NCI-H526 treated with DMSO at 0.1 percent for 48 hours (cell line): Measurements from ENCODE around the gene PABPC1L.
A peak's percentile ranks its signal among the peaks of the same experiment; 100 is the strongest.

Experiments
- DNase-seq: peaks from one replicate; lab custom pipeline; 2025; lab: John Stamatoyannopoulos, UW

Gene PABPC1L

DNA sequence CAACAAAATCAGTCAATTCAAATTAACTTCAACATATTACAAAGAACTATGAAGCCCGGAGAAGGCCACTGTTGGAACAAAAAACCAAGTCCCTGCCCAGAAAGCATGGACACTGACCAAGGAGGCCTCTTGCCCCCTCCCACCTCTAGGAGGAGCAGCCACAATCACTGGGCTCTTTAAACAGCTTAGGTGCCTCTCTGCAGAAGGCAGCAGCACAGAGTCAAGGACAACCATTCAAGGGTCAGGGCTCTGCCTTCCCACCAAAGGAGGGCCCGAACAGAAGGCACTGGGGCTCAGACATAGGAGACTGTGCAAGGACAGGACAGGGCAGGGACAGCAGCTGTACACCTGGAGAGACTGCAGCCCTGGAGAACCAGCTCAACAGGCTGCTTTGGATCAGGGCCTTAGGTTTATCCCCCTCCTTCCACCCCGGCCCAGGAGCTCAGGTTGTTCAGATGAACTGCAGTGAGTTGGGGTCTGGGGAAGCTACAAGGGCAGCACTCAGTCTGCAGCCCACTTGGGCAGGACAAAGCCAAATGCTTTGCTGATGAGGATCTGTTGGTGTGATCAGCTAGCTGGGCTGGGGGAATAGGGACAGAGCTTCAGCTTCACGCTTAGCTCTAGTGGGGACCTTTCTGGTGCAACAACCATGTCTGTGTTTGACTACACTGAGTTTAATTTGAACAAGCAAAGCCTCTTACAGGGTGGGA, 32.6 kb downstream of the PABPC1L start:
- DNase-seq: no peak

DNA sequence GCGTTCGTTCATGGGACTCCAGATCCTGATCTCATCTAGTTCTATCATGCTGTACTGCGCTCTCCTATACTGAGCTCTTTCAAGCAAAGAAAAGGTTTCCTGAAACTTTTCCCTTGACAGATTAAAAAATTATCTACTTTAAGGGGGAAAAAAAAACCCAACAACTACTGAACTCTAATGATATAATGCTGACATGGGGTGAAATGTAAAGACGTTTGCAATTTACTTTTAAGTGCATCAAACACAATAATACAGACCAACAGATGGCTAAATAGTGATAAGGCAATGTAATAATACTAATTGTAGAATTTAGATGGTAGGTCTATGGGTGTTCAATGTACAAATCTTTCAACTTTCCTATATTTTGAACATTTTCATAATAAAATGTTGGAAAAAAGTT, 34.0 kb downstream of the PABPC1L start:
- no peak for DNase-seq

DNA sequence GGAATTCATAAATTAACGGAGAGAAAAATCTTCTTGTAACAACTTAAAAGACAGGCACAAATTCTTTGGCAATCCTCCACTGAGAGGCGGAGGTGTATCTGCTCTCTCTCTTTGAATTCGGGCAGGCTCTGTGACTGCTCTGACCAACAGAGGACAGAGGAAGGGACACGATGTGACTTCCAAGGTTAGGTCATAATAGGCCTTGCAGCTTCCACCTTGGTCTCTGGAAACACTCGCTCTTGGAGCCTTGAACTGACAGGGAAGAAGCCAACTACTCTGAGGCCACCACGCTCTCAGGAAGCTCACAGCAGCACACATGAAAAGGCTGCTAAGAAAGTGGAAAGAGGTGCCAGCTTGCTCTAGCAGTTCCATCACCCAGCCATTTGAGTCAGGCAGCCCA, 35.4 kb downstream of the PABPC1L start:
- DNase-seq: no peak

DNA sequence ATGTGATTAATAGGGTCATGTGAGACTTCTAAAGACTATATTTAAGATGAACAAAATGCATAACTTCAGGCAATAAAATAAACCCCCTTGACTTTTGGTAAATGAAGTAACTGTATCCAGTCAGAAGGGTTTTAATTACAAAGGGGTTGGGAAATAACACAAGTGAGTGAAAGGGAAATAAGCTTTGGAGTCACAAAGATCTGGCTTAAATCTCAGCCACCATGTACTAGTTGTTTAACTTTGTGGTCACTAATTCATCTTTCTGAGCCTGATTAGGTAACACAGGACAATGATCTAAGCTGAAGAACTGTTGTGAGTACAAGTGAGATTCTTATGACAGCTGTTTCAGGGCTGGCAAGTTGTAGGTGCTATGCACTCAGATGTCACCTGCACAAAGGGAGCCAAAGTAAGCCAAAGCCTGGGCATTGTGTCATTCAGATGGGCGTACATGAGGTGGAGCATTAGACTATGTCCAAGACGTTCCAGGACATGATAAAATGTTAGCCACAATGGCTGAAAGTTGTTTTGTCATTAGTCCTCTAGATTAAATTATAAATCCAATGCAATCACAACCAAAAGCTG, 36.5 kb downstream of the PABPC1L start:
- DNase-seq: no peak

DNA sequence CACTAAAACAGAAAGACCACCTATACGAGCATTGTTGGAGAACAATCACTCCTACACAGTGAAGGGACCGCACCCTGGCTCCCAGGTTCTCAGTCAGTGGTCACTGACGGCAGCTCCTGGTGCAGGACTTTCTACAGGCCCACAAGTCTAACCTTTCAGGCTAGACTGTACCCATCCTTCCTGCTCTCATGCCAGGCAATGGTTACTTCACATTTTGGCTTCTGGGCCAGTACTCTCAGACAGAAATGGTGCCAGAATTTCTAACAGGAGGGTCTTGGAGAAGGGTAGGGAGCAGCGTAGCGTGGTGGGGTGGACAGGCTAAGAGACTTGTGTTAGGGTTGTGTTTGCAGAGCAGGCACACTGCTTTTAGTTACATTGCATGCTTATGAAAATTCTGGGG, 38.2 kb downstream of the PABPC1L start:
- DNase-seq: no peak

DNA sequence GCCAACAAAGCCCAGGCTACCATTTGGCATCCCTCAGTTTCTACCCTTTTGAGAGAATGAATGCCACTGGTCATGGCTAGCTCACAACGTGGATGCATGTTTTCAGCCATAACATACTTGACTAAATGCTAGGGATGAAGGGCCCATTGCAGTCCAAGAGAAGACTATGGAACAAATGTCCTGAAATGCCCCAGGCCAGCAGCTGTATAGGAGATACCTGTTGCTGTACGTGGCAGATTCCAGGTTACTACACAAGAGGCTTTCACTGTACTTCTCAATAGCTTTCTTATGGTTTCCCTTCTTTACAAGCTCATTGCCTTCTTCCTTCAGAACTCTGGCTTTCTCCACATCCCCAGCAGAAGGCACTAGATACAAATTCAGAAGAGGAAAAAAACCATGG, 38.7 kb downstream of the PABPC1L start:
- DNase-seq: no peak

DNA sequence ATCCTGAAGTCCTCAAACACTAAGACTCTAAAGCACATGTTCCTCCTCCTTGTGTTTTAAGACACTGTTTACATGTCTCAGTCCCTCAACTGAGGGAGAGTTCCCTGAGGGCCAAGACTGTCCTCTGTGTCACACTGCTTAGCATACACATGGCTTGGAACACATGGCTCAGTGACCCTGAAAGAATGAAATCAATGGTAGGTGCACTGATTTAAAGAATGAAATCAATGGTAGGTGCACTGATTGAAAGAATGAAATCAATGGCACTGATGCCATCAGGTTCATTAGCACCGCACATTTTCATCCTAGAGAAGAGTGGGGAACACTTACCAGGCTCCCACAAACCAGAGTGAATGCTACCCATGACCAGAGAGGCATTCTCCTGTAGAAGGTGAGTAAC, 40.5 kb downstream of the PABPC1L start:
- DNase-seq: no peak

DNA sequence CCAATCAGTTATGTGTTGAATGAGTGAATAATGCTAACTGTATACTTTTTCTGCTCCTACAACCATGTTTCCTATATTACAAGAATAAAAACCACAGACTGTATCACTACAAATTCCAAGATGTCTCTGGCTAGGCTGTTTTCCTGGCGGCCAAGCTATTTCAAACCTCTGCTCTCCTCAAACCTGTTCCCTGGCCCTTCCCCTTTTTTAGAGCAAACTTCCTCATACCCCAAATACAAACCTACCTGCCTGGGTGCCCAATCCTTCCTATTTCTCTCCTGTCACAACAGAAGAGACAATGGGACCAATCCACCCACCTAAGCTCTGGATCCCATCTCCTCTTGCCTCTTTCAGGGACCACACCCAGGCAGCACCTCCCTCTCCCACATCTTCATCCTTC, 42.9 kb downstream of the PABPC1L start:
- DNase-seq: no peak

DNA sequence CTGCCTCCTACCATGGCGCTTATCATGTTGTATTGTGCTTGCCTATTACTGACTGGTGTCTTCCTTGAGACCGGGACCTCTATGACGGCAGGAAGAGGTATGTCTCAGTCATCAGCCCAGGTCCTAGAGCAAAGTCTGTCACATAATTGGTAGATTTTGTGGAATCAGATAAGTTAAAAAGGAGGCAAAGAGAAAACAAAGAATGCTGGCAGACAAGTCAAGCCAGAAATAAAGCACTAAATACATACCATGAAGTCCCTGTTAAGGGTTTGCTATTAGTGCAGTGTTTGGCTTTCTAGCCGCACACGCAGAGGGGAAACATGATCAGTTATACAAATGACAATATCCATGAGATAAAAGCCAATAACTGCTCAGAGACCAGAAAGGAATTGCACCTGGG, 44.4 kb downstream of the PABPC1L start:
- DNase-seq: no peak

DNA sequence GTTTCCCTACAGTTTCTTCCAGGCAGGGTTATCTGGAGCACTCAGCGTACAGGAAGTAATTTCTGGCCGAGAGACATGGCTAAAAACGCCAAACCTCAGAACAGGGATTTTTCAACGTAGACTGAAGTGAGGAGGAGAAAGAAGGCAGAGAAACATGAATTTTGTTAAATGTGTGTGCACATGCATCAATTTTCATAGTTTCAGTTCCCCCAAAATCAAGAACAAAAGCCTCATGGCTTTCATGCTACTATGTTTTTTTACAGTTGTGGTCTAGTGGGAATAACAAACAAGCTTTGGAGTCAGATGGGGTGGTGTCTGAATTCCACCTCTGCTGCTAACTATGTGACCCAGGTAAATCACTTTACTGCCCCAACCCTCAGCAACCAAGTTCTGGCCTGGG, 45.4 kb downstream of the PABPC1L start:
- no peak for DNase-seq

DNA sequence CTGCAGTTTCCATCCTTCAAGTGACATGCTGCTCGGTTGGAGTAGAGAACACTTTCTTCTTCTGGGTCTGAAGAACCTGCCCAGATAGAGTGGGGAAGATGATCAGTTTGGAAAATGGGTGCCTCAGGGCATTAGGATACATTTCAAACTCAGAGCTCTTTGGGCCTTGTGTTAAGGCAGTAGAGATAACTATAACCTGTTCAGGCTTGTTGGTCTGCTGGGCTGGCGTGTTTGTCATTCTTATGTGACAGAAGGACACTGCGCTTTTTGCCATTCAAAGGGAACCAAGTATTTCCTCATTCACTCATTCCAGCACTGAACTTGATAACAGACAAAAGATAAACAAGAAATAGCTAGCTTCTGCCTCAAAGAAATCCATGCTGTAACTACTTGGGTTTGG, 46.5 kb downstream of the PABPC1L start:
- no peak for DNase-seq

DNA sequence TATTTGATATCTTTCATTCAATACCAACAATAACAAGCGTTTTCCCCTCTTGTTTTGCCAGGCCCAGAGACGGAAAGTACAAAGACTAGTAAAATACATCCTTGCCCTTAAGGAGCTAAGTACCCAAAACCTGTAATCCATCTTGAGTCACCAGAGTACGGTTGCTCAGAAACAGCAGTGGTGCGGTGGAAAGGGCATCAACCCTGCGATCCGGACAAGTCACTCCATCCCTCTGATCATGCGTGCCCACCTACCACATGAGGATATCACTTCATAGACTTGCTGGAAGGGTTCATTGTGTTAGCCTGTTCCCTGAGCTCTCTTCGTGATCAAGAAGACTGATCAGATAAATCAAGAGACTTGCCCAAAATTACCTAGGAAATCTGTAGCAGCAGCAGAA, 48.4 kb downstream of the PABPC1L start:
- DNase-seq: no peak

DNA sequence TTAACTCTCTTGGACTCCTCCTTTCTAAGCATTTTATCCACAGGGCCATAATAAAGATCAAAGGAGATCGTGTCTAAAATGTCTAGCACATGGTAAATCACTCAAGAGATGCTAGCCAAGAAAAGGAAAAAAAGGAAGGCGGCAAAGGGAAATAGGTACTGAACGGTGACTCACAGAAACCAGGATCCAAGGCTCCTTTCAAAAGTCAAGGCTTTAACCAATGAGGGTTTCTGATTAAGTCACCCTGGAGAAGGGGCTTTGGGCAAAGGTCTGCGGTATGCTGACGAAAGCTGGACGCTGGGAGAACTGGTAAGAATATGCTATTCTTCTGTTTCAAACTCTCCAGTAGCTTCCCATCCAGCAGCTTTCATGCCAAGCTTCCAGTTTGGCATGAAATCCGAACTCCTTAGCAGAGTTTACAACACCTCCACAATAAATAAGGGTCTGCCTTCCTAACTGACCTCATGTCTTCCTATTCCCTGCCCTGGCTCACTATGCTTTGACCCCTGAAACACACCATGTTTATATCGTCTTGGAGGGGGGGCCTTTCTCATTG, 49.3 kb downstream of the PABPC1L start:
- DNase-seq: no peak

DNA sequence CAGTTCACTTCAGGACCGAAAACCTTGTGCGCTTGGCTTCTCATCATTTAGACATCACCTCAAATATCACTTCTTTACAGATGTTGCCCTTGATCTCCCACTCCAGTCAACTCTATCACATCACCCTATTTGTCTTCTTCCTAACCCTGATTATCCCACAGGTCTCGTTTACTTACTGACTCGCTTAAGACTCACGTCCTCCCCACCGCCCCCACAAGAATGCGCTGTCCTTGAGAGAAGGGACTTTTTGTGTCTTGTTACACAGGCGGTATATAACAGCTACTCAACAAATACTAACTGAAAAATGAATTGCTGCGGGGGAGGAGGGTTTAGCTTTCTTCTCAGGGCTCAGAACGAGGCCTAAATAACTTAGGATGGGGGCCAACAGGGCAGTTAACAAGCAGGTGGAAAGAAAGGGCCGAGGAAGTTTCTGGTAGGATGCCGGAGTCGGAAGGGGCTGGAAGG, 49.8 kb downstream of the PABPC1L start:
- DNase-seq: no peak

DNA sequence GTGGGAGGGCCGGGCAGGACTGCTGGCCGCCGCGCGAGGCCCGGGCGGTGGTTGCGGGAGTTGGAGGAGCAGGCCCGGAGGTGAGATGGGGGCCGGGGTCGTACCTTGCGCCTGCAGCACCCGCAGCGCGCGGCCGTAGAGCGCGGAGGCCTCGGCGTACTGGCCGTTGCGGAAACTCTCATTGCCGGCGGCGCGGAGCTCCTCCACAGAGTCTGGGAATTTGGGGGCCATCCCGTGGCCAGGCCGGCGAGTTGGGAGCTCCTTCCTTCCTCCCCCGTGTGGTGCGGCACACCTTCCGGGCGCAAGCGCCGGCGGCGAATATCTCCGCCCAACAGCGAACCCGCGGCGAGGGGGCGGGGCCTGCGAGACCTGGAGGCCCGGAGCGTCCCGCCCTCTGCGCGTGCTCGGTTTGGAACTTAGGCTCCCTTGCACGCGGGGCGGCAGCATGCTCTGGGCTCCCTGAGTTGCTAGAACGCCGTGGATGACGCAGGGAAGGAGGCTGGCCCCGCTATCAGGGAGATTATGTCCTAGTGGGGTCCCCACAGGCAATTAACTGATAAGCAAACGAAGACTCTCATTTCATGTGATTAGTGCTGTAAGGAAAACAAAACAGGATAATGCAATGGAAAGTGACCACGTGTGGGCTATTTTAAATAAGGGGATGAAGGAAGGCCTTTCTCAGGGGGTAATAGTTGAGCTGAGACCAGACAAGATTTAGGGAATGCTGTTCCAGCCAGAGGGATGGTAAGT, 50.4 kb downstream of the PABPC1L start, which contains the start of gene TOMM34:
Gene TOMM34, minus strand, starts transcription at position 295 of the 750 bp plus-strand sequence. Its CDS starts 64 bp downstream, at position 231.
- peak; percentile 88 for DNase-seq

DNA sequence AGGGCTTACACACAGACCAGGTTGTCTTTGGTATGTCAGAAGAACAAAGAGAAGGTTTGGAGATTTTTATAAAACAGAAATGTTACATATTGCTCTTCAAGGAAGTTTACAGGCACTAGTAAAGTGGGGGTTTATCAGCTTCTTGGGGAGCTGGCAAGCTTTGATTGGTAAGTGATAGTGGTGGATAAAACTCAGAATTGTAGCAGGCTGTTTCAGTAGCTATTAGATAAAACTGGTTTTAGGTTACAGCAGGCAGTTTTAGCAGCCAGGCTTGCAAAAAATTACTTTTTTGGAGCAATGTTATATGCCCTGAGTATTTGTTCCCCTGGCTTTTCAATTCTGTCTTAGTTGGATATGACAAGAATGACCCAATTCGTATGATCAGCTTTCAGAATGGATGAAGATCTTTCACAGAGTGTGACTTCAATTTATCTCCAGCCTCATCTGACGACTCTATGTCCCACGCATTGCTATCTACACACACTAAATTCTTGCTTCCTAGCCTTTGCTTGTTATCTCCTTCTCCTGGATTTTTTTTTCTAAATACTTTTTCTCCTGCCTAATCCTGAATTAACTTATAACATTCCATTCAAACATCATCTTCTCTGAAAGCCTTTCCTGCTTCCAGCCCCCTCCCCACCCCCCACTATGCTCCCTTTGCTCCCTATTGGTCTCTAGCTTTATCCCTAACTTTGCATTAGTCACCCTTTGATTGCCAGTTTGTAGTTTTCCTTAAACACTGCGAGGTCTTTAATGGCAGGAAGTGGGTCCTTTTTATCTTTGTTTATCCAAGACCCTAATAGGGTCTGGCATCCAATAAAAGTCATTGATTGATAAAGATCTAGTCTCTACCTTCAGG, 51.4 kb downstream of the PABPC1L start:
- no peak for DNase-seq

DNA sequence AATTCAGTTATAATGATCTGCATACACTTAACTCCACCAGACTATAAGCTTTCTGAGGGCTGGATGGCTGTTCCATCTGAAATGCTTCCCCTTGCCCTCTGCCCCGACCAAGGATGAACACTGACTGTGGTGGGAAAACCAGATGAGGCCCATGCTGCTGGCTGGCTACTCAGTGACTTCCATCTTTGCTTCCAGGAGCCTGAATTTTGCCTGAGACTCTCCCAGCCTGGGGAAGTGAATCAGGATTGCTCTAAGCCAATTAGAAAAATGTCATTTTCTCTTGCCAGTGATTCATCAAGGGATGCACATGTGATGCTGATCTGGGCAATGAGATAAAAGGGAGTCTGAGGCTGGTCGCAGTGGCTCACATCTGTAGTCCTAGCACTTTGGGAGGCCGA, 52.0 kb downstream of the PABPC1L start:
- DNase-seq: no peak

DNA sequence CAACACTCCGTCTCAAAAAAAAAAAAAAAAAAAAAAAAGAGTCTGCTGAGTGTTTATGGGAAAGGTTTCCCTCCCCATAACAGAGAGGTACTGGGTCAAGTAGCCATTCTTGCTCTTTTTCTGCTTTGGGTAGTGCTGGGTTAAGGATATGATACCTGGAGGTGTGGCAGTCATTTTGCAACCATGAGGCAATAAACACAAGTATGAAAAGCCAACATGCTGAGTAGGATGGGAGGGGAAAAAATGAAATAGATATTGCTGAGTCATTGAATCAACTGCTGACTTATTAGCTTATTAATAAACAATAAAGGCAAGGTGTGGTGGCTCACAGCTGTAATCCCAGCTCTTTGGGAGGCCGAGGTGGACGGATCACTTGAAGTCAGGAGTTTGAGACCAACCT, 52.6 kb downstream of the PABPC1L start:
- DNase-seq: no peak

DNA sequence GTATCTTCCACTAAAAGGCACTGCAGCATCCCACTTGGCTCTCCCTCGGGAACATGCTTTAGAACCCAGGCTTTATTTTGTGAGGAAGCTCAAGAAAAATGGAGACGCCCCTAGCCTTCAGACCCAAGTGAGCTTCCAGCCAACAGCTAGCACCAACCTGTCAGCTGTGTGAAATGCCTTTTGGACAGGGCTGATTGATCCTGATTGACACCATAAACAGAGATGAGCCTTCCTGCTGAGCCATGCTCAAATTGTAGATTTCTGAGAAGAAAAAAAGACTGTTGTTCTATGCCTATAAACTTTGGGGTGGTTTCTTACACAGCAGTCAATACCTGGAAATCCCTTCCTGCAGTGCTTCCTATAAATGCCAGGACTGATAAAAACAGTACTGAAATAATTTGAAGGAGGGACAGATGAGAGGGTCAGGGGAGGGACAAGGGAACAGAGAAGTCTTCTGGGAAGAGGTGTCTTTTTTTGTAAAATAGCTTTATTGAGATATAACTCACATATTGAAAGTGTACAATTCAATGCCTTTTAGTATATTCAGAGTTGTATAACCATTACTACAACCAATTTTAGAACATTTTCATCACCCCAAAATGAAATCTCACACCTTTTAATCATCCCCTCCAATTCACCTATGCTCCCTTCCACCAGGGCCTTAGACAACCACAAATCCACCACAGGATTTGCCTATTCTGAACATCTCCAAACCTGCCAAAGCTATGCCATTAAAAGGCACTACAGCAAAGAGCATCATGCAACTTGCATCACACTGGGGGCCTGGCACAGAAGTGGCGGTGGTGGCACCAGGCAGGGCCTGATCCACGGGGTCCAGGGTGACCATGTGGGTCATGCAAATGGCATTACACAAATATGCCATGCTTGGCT, 53.7 kb downstream of the PABPC1L start:
- peak; percentile 23 for DNase-seq

DNA sequence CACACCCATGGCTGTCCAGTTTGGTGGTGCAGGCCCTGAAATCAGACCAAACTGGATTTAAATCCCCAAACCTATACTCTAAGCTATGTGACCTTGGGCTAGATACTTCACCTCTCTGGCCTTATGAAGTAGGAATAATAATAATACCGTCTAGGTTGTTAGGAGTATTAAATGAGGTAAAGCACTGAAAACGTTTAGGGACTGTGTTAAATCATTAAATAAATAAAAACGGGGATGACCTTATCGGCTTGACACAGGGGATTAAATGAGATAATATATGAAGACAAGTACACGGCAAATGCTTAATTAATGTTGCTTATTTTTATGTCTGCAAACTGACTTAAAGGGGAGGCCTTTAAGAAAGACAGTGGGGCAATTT, 55.8 kb downstream of the PABPC1L start:
- DNase-seq: no peak
